NCI-H460 (cell line): ENCODE data around the gene SGSH. TPM values are rescaled to one million over a fixed set of nuclear protein-coding genes. Genes with fewer than 3 reads are reported as not detected.
A peak's percentile ranks its signal among the peaks of the same experiment; 100 is the strongest.
"Not testable (repeated sequence)": the region's sequence is repeated elsewhere in the genome, so short reads cannot be mapped to it uniquely, and the experiment has no call there.

Experiments used
- DNase-seq: peaks from one replicate; pipeline ENCODE4 v3.0.0-alpha.2; 2016; ENCODE audit warnings: low read depth; ENCODE audit errors: extremely low read depth
- polyA plus RNA-seq: library from polyadenylated mRNA; depleted of rRNA; stranded (reverse); fragments of >200 nt; gene quantifications from 2 replicates; pipeline ENCODE4 v1.2.3, GENCODE V29; 2014; cell fraction: nucleus; rRNA removed
- total RNA-seq: library from RNA; depleted of rRNA; stranded (reverse); fragments of >200 nt; shearing (Covaris generic); gene quantifications from 2 replicates; pipeline ENCODE4 v1.2.3, GENCODE V29; 2014; rRNA removed

Gene SGSH
- total RNA-seq: 7.5 and 10.2 TPM in 2 replicates
- polyA plus RNA-seq: 68.4 and 69.1 TPM in 2 replicates

- peak; percentile 59 for DNase-seq
Measured at GRCh38 chr17:80220054-80220735, at the start of gene SGSH, which contains the start of gene SLC26A11. Gene SGSH, minus strand, starts transcription at chr17:80220333. Its CDS starts 20 bp downstream, at chr17:80220313. Gene SLC26A11, plus strand, starts transcription at chr17:80220427. Its CDS starts 1,134 bp downstream, at chr17:80221561.

- DNase-seq: no peak
Measured at GRCh38 chr17:80269405-80269807, 49.3 kb upstream of the SGSH start.

GRCh38 chr17:80268427-80268826, 48.3 kb upstream of the SGSH start:
- DNase-seq: no peak

- no peak for DNase-seq
Measured at GRCh38 chr17:80267391-80267790, 47.3 kb upstream of the SGSH start.

- DNase-seq: no peak
Measured at GRCh38 chr17:80265205-80266068, 45.3 kb upstream of the SGSH start.

GRCh38 chr17:80264205-80265075, 44.3 kb upstream of the SGSH start:
- no peak for DNase-seq

GRCh38 chr17:80263253-80264204, 43.4 kb upstream of the SGSH start:
- DNase-seq: no peak

- DNase-seq: no peak
Measured at GRCh38 chr17:80262775-80263244, 42.7 kb upstream of the SGSH start.

GRCh38 chr17:80262291-80262690, 42.2 kb upstream of the SGSH start:
- no peak for DNase-seq

GRCh38 chr17:80261895-80262279, 41.8 kb upstream of the SGSH start:
- DNase-seq: no peak

- DNase-seq: peak; percentile 31
Measured at GRCh38 chr17:80261159-80261894, 41.2 kb upstream of the SGSH start.

- DNase-seq: no peak
Measured at GRCh38 chr17:80260791-80261158, 40.6 kb upstream of the SGSH start, which contains the start of gene RNF213. Gene RNF213, plus strand, starts transcription at chr17:80260852. Its CDS starts 2,830 bp downstream, at chr17:80263682.

- peak; percentile 55 for DNase-seq
Measured at GRCh38 chr17:80260069-80260535, 40.0 kb upstream of the SGSH start.

- DNase-seq: no peak
Measured at GRCh38 chr17:80259457-80260068, 39.4 kb upstream of the SGSH start.

- not testable (repeated sequence) for DNase-seq
Measured at GRCh38 chr17:80258296-80258695, 38.2 kb upstream of the SGSH start.

GRCh38 chr17:80257716-80258213, 37.6 kb upstream of the SGSH start:
- DNase-seq: no peak

GRCh38 chr17:80256034-80256350, 35.9 kb upstream of the SGSH start:
- DNase-seq: no peak
